IPS DF 6.9 (cell line): ENCODE measurements around the gene CLEC4A.
"Not testable (repeated sequence)": the region's sequence is repeated elsewhere in the genome, so short reads cannot be mapped to it uniquely, and the experiment has no call there.

Experiments used
- DNase-seq: peaks from one replicate; pipeline ENCODE4 v3.0.0-alpha.2; 2013; ENCODE audit warnings: low read depth, low spot score
- H3K27ac ChIP-seq: one replicate; pipeline ENCODE4 v1.5.1; 2013; ENCODE audit warnings: low read length, control low read depth
- H3K27me3 ChIP-seq: 2 replicates; pipeline ENCODE4 v1.6.1; 2013; ENCODE audit warnings: mild to moderate bottlenecking, low read length; ENCODE audit not compliant: control insufficient read depth, insufficient read depth
- H3K36me3 ChIP-seq: 2 replicates; pipeline ENCODE4 v1.6.1; 2013; ENCODE audit warnings: low read length; ENCODE audit not compliant: control insufficient read depth, insufficient read depth
- H3K4me1 ChIP-seq: 2 replicates; pipeline ENCODE4 v1.6.1; 2013; ENCODE audit warnings: low read length; ENCODE audit not compliant: control insufficient read depth, insufficient read depth
- H3K4me3 ChIP-seq: 2 replicates; pipeline ENCODE4 v1.5.1; 2013; ENCODE audit warnings: mild to moderate bottlenecking, low read length
- H3K9me3 ChIP-seq: 2 replicates; pipeline ENCODE4 v1.6.1; 2013; ENCODE audit warnings: low read length, inconsistent platforms; ENCODE audit not compliant: control insufficient read depth, insufficient read depth
- WGBS: extraction: QIAGEN DNeasy Blood & Tissue Kit; methylation state at CpG from one replicate; pipeline ENCODE4 v1.1.7; 2013; ENCODE audit warnings: mixed read lengths, missing lambda C conversion rate; ENCODE audit not compliant: insufficient read length, insufficient coverage; 5-methylcytosine and 5-hydroxymethylcytosine counted together

The CLEC4A gene

GRCh38 chr12:8172911-8173310, 49.5 kb downstream of the CLEC4A start:
- H3K27me3 ChIP-seq, H3K36me3 ChIP-seq, DNase-seq, H3K27ac ChIP-seq, H3K4me1 ChIP-seq, H3K9me3 ChIP-seq, H3K4me3 ChIP-seq: not testable (repeated sequence)
- no CpG with 5 or more reads among the region's 2 CpGs for WGBS

DNA sequence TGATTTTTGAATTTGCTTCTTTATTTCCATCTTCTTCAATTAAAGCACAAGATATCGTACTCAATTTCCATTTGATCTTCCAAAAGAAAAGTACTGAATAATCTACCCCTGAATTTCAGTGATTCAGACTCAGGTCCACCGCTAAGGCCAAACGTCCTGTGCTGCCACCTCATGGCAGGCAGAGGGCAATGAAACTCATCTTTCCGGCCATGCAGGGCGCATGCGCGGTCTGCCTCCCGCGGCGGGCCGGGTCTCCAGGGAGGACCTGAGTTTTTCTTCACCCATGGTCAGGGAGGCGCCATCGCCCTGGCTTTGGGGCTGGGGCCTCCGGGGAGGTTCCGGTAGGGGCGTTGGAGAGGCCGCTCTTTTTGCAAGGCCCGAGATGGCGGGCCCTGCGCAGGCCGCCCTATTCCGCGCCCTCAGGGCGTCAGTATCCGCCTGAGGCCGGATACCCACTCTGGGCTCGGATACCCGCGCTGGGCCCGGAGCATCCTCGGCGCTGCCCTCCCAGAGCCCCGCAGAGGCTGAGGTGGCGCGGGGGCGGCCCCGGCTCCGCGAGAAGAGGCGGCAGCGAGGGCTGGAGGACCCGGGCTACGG, 56.7 kb downstream of the CLEC4A start:
- H3K4me3 ChIP-seq, H3K27ac ChIP-seq, H3K9me3 ChIP-seq, DNase-seq, H3K27me3 ChIP-seq, H3K36me3 ChIP-seq, H3K4me1 ChIP-seq: not testable (repeated sequence)
- WGBS, result no CpG with 5 or more reads among the region's 43 CpGs

- not testable (repeated sequence) for H3K27ac ChIP-seq, H3K4me3 ChIP-seq, H3K27me3 ChIP-seq, H3K9me3 ChIP-seq, H3K4me1 ChIP-seq, DNase-seq, H3K36me3 ChIP-seq
These were observed 57.9 kb downstream of the CLEC4A start for GRCh38 chr12:8181271-8181670.

DNA sequence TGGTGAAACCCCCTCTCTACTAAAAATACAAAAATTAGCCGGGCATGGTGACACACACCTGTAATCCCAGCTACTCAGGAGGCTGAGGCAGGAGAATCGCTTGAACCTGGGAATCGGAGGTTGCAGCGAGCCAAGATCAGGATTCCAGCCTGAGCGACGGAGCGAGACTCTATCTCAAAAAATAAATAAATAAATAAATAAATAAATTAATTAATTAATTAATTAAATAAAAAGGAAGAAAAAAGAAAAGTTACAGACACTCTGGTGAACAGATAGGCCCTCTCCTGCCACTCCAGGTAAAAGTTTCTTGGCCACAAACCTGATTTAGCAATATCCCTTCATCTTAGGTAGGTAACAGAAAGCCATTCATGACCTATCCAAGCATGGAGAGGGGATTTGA, 59.5 kb downstream of the CLEC4A start:
- H3K27me3 ChIP-seq, H3K27ac ChIP-seq, H3K36me3 ChIP-seq, H3K4me3 ChIP-seq, H3K9me3 ChIP-seq, DNase-seq, H3K4me1 ChIP-seq: not testable (repeated sequence)
- WGBS, result no CpG with 5 or more reads among the region's 7 CpGs

- not testable (repeated sequence) for DNase-seq, H3K9me3 ChIP-seq, H3K27ac ChIP-seq, H3K4me3 ChIP-seq, H3K36me3 ChIP-seq, H3K27me3 ChIP-seq, H3K4me1 ChIP-seq
- WGBS, result no CpG with 5 or more reads among the region's 23 CpGs
These were observed 59.9 kb downstream of the CLEC4A start for GRCh38 chr12:8183346-8183745.

- WGBS, result no CpG with 5 or more reads among the region's 28 CpGs
- not testable (repeated sequence) for H3K9me3 ChIP-seq, DNase-seq, H3K4me3 ChIP-seq, H3K36me3 ChIP-seq, H3K27ac ChIP-seq, H3K27me3 ChIP-seq, H3K4me1 ChIP-seq
These were observed 60.8 kb downstream of the CLEC4A start for GRCh38 chr12:8184206-8184605.

DNA sequence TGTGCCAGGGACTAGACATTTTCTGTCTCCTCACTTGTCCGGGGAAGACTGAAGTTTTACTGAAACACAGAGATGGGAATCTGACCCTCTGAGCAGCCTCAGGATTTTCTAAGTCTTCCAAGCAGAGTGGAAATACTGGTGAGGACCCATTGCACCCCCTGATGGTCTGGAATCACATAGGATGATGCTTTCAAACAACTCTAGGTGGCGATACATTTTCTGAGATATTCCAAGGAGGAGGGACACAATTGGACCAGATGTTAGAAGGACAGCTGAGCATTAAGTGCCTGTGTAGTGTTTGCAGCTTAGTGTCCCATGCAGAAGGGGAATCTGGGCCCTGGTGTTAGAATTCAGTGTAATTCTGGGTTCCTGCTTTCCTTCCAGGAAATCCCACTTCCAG, 64.7 kb downstream of the CLEC4A start:
- H3K27ac ChIP-seq, DNase-seq, H3K9me3 ChIP-seq, H3K27me3 ChIP-seq, H3K4me1 ChIP-seq, H3K36me3 ChIP-seq, H3K4me3 ChIP-seq: not testable (repeated sequence)
- no CpG with 5 or more reads among the region's 2 CpGs for WGBS
